ENCODE results near the gene SART3. TPM values are rescaled to one million over a fixed set of nuclear protein-coding genes. Genes with fewer than 3 reads are reported as not detected.
"Not testable (repeated sequence)": the region's sequence is repeated elsewhere in the genome, so short reads cannot be mapped to it uniquely, and the experiment has no call there.

SART3 gene
- total and polyA plus RNA-seq, 4 donors, result 5.9 to 37.1 (median 23.5) TPM

- no peak for DNase-seq (ENCODE audit: low spot score)
- no peak overlapping the region for H3K27ac ChIP-seq (ENCODE audit: low read depth in 1 of 2, low read length in 2 of 2)
- no peaks in the 10 kb centered on the region for H3K27me3 ChIP-seq (ENCODE audit: control insufficient read depth in 4 of 4, insufficient read depth in 4 of 4, low read length in 3 of 4)
- H3K9me3 ChIP-seq (ENCODE audit: control insufficient read depth in 4 of 4, low read length in 3 of 4), result no peaks in the 10 kb centered on the region
- TF ChIP-seq RAD21 (IDR thresholded peaks at IDR 0.05) (no peak), TAF1 (conservative IDR thresholded peaks at IDR 0.05) (no peak), ATF3 (IDR thresholded peaks at IDR 0.05) (no peak), ZBTB33 (IDR thresholded peaks at IDR 0.05) (no peak), YY1 (IDR thresholded peaks at IDR 0.05) (no peak), CTCF (IDR thresholded peaks at IDR 0.05; ENCODE audit: low read depth, low read length, missing input control) (no peak), GABPA (IDR thresholded peaks at IDR 0.05 in 1 of 2, conservative IDR thresholded peaks at IDR 0.05 in 1 of 2) (no peak), NR2F2 (IDR thresholded peaks at IDR 0.05) (no peak), FOXA1 (IDR thresholded peaks at IDR 0.05) (no peak), FOXA2 (IDR thresholded peaks at IDR 0.05) (no peak)
- H3K4me3 ChIP-seq (ENCODE audit: low read depth in 1 of 3, low read length in 3 of 3), result no peak overlapping the region
- H3K9ac ChIP-seq (ENCODE audit: low read depth in 1 of 2, low read length in 2 of 2), result no peak overlapping the region
- no peaks in the 10 kb centered on the region for H3K4me1 ChIP-seq (ENCODE audit: control insufficient read depth in 4 of 4, insufficient read depth in 4 of 4, low read length in 3 of 4)
- 87% methylated on average over 22 of the region's 22 CpGs for WGBS
- no peaks in the 10 kb centered on the region for H3K36me3 ChIP-seq (ENCODE audit: control insufficient read depth in 4 of 4, insufficient read depth in 3 of 4, low read depth in 1 of 4, low read length in 3 of 4)
Measured at GRCh38 chr12:108591267-108591980, 30.5 kb upstream of the SART3 start.

GRCh38 chr12:108590463-108590862 lies 29.5 kb upstream of the SART3 start:
- WGBS, result 91% methylated on average over 9 of the region's 9 CpGs
- not testable (repeated sequence) for H3K4me3 ChIP-seq (ENCODE audit: low read depth in 1 of 3, low read length in 3 of 3)

GRCh38 chr12:108589840-108590229 lies 28.9 kb upstream of the SART3 start:
- Histone ChIP-seq H3K27me3 (ENCODE audit: control insufficient read depth in 4 of 4, insufficient read depth in 4 of 4, low read length in 3 of 4) (no peaks in the 10 kb centered on the region), H3K4me3 (ENCODE audit: low read depth in 1 of 3, low read length in 3 of 3) (no peak overlapping the region), H3K9me3 (ENCODE audit: control insufficient read depth in 4 of 4, low read length in 3 of 4) (no peaks in the 10 kb centered on the region), H3K36me3 (ENCODE audit: control insufficient read depth in 4 of 4, insufficient read depth in 3 of 4, low read depth in 1 of 4, low read length in 3 of 4) (no peaks in the 10 kb centered on the region), H3K27ac (ENCODE audit: low read depth in 1 of 2, low read length in 2 of 2) (no peak overlapping the region), H3K9ac (ENCODE audit: low read depth in 1 of 2, low read length in 2 of 2) (no peak overlapping the region), H3K4me1 (ENCODE audit: control insufficient read depth in 4 of 4, insufficient read depth in 4 of 4, low read length in 3 of 4) (no peaks in the 10 kb centered on the region)
- DNase-seq (ENCODE audit: low spot score), result no peak
- TF ChIP-seq RAD21 (IDR thresholded peaks at IDR 0.05), result no peak
- TF ChIP-seq MAX (IDR thresholded peaks at IDR 0.05), result no peak
- no peak for TF ChIP-seq RXRA (IDR thresholded peaks at IDR 0.05)
- no peak for TF ChIP-seq SP1 (IDR thresholded peaks at IDR 0.05)
- no peak for TF ChIP-seq FOXA1 (IDR thresholded peaks at IDR 0.05)
- TF ChIP-seq CTCF (IDR thresholded peaks at IDR 0.05; ENCODE audit: low read depth, low read length, missing input control), result no peak
- no peak for TF ChIP-seq HNF4A (conservative IDR thresholded peaks at IDR 0.05)
- TF ChIP-seq GABPA (IDR thresholded peaks at IDR 0.05 in 1 of 2, conservative IDR thresholded peaks at IDR 0.05 in 1 of 2), result no peak
- no peak for TF ChIP-seq JUND (IDR thresholded peaks at IDR 0.05)
- no peak for TF ChIP-seq ATF3 (IDR thresholded peaks at IDR 0.05)
- TF ChIP-seq NR2F2 (IDR thresholded peaks at IDR 0.05), result no peak
- TF ChIP-seq TAF1 (conservative IDR thresholded peaks at IDR 0.05), result no peak
- no peak for TF ChIP-seq ZBTB33 (IDR thresholded peaks at IDR 0.05)
- no peak for TF ChIP-seq EGR1 (IDR thresholded peaks at IDR 0.05; ENCODE audit: low read depth in 2 of 2)
- no peak for TF ChIP-seq YY1 (IDR thresholded peaks at IDR 0.05)
- no peak for TF ChIP-seq FOXA2 (IDR thresholded peaks at IDR 0.05)
- no peak for TF ChIP-seq HNF4G (IDR thresholded peaks at IDR 0.05)
- WGBS, result 66% methylated on average over 7 of the region's 7 CpGs

More at GRCh38 chr12:108590463-108590862, 29.5 kb upstream of the SART3 start:
- not testable (repeated sequence) for DNase-seq (ENCODE audit: low spot score); H3K4me1 ChIP-seq (ENCODE audit: control insufficient read depth in 4 of 4, insufficient read depth in 4 of 4, low read length in 3 of 4); H3K9ac ChIP-seq (ENCODE audit: low read depth in 1 of 2, low read length in 2 of 2); H3K27me3 ChIP-seq (ENCODE audit: control insufficient read depth in 4 of 4, insufficient read depth in 4 of 4, low read length in 3 of 4); H3K9me3 ChIP-seq (ENCODE audit: control insufficient read depth in 4 of 4, low read length in 3 of 4); H3K27ac ChIP-seq (ENCODE audit: low read depth in 1 of 2, low read length in 2 of 2); H3K36me3 ChIP-seq (ENCODE audit: control insufficient read depth in 4 of 4, insufficient read depth in 3 of 4, low read depth in 1 of 4, low read length in 3 of 4)

All from liver (tissue), 9 donors.